ENCODE measurements around the gene DNAJC3. TPM values are rescaled to one million over a fixed set of nuclear protein-coding genes. Genes with fewer than 3 reads are reported as not detected.

The DNAJC3 gene
- total and polyA plus RNA-seq, 2 of the 13 experiments (the other 11 are each of a cell fraction or from before 2014, with no cell fraction given): 10.4 to 48.2 TPM

DNA sequence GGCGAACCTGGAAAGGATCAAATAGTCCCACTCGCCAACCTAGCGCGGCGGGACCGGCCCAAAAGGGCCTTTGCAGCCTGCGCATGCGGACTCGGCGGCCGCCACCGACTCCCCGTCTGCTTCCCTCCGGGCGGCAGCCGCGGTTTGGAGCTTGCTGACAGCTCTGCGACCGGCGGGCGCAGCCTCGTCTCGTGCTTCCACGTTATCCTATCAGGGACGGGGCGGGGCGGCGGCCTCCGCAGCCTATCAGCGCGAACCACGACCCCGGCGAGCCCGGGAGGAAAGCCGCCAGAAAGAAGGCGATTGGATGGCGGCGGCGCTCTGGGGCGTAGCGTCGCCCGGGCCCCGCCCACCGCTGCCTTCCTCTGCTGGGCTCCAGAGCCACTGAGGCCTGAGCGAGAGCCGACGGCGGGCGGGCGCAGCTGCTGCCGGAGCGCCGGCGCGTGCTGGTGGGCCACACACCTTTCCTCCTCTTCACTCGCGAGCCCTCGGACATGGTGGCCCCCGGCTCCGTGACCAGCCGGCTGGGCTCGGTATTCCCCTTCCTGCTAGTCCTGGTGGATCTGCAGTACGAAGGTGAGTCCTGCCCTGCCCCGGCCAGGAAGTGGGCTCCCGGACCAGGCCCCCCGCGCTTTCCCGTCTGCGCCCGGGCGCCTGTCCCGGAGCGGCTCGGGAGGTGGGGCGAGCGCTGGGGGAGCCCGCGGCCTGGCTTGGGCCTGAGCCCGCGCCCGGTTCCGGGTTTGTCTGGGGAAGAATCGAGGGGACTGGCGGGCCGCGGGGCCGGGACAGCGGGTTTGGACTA lies at the start of gene DNAJC3 (continued):
- no peak for TF ChIP-seq PRMT3 (CRISPR knock-in tag; IDR thresholded peaks at IDR 0.05; ENCODE audit: borderline replicate concordance, low read depth)
- peak; percentile 79; the same call in 1 of the 2 replicates for TF ChIP-seq ATF7-NPFF (CRISPR knock-in tag; IDR thresholded peaks at IDR 0.05; ENCODE audit: low read depth)
- TF ChIP-seq PHF5A (CRISPR knock-in tag; IDR thresholded peaks at IDR 0.05; ENCODE audit: low read depth, unreplicated experiment): no peak
- TF ChIP-seq ATF7 (IDR thresholded peaks at IDR 0.05): no peak
- no peak for TF ChIP-seq ATF7 (CRISPR knock-in tag; IDR thresholded peaks at IDR 0.05)
- TF ChIP-seq ZFP62 (CRISPR knock-in tag; IDR thresholded peaks at IDR 0.05): no peak
- no peak for TF ChIP-seq NPAS2 (CRISPR knock-in tag; IDR thresholded peaks at IDR 0.05; ENCODE audit: borderline replicate concordance)
- TF ChIP-seq, protein P1, sequence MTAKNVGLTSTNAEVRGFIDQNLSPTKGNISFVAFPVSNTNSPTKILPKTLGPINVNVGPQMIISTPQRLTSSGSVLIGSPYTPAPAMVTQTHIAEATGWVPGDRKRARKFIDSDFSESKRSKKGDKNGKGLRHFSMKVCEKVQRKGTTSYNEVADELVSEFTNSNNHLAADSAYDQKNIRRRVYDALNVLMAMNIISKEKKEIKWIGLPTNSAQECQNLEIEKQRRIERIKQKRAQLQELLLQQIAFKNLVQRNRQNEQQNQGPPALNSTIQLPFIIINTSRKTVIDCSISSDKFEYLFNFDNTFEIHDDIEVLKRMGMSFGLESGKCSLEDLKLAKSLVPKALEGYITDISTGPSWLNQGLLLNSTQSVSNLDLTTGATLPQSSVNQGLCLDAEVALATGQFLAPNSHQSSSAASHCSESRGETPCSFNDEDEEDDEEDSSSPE (CRISPR knock-in tag; IDR thresholded peaks at IDR 0.05): peak; percentile 58
- no peak for TF ChIP-seq ARNT (IDR thresholded peaks at IDR 0.05)
- TF ChIP-seq ZNF644 (CRISPR knock-in tag; IDR thresholded peaks at IDR 0.05; ENCODE audit: low read depth): 0 out of 2 replicates have a peak, but pooled peaks have one; percentile 4
- peak; percentile 62 for TF ChIP-seq KLF11 (CRISPR knock-in tag; IDR thresholded peaks at IDR 0.05)
- TF ChIP-seq REL (CRISPR knock-in tag; conservative IDR thresholded peaks at IDR 0.05): no peak
- peak; percentile 82 for TF ChIP-seq ZNF777 (CRISPR knock-in tag; IDR thresholded peaks at IDR 0.05)
- no peak for TF ChIP-seq ZNF431 (CRISPR knock-in tag; IDR thresholded peaks at IDR 0.05; ENCODE audit: borderline replicate concordance, low read depth)
- TF ChIP-seq, protein P2, sequence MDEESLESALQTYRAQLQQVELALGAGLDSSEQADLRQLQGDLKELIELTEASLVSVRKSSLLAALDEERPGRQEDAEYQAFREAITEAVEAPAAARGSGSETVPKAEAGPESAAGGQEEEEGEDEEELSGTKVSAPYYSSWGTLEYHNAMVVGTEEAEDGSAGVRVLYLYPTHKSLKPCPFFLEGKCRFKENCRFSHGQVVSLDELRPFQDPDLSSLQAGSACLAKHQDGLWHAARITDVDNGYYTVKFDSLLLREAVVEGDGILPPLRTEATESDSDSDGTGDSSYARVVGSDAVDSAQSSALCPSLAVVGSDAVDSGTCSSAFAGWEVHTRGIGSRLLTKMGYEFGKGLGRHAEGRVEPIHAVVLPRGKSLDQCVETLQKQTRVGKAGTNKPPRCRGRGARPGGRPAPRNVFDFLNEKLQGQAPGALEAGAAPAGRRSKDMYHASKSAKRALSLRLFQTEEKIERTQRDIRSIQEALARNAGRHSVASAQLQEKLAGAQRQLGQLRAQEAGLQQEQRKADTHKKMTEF (CRISPR knock-in tag; IDR thresholded peaks at IDR 0.05): peak; percentile 92
- TF ChIP-seq AGO1 (IDR thresholded peaks at IDR 0.05; ENCODE audit: low read depth, low read length, poor library complexity, severe bottlenecking): peak; percentile 63
- TF ChIP-seq ZNF570 (CRISPR knock-in tag; IDR thresholded peaks at IDR 0.05; ENCODE audit: borderline replicate concordance): no peak
- TF ChIP-seq ZNF781 (CRISPR knock-in tag; IDR thresholded peaks at IDR 0.05; ENCODE audit: borderline replicate concordance, not compliant biosample characterization): no peak
- 0 out of 2 replicates have a peak, but pooled peaks have one; percentile 32 for TF ChIP-seq ZNF263 (CRISPR knock-in tag; IDR thresholded peaks at IDR 0.05)
- peak; percentile 72; the same call in 1 of the 2 replicates for TF ChIP-seq ZNF816 (CRISPR knock-in tag; IDR thresholded peaks at IDR 0.05; ENCODE audit: borderline replicate concordance)
- TF ChIP-seq ISL2 (CRISPR knock-in tag; IDR thresholded peaks at IDR 0.05): peak; percentile 59
- TF ChIP-seq GATA4 (IDR thresholded peaks at IDR 0.05; ENCODE audit: borderline replicate concordance, low read depth): peak; percentile 49; the same call in 1 of the 2 replicates
- peak; percentile 37; the same call in 1 of the 2 replicates for TF ChIP-seq NRL (CRISPR knock-in tag; IDR thresholded peaks at IDR 0.05; ENCODE audit: borderline replicate concordance)
- TF ChIP-seq CCDC6 (CRISPR knock-in tag; IDR thresholded peaks at IDR 0.05): peak; percentile 74
- TF ChIP-seq, protein P3, sequence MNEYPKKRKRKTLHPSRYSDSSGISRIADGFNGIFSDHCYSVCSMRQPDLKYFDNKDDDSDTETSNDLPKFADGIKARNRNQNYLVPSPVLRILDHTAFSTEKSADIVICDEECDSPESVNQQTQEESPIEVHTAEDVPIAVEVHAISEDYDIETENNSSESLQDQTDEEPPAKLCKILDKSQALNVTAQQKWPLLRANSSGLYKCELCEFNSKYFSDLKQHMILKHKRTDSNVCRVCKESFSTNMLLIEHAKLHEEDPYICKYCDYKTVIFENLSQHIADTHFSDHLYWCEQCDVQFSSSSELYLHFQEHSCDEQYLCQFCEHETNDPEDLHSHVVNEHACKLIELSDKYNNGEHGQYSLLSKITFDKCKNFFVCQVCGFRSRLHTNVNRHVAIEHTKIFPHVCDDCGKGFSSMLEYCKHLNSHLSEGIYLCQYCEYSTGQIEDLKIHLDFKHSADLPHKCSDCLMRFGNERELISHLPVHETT (CRISPR knock-in tag; conservative IDR thresholded peaks at IDR 0.05): peak; percentile 45
- TF ChIP-seq, protein P4, sequence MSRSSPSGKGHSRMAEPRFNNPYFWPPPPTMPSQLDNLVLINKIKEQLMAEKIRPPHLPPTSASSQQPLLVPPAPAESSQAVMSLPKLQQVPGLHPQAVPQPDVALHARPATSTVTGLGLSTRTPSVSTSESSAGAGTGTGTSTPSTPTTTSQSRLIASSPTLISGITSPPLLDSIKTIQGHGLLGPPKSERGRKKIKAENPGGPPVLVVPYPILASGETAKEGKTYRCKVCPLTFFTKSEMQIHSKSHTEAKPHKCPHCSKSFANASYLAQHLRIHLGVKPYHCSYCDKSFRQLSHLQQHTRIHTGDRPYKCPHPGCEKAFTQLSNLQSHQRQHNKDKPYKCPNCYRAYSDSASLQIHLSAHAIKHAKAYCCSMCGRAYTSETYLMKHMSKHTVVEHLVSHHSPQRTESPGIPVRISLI (CRISPR knock-in tag; IDR thresholded peaks at IDR 0.05; ENCODE audit: borderline replicate concordance): no peak
